ENCODE results near the gene BACE1-AS. TPM values are rescaled to one million over a fixed set of nuclear protein-coding genes. Genes with fewer than 3 reads are reported as not detected.

The BACE1-AS gene
- 1 to 10 TPM; 3.8 to 4.5 TPM for total RNA-seq
- polyA plus RNA-seq = 1.3 TPM

GRCh38 chr11:117290809-117291396 lies at the start of gene BACE1-AS:
BACE1-AS (plus strand) TSS chr11:117291346.
- no peak for DNase-seq
- no peaks in the 10 kb centered on the region for H3K27me3 Mint-ChIP-seq
- CTCF ChIA-PET = no interaction called here
- POLR2A ChIA-PET = interaction anchor here (0.6 kb wide), 1 partner anchor 455 kb away, joined by 4 read pairs; no protein-coding TSS in a partner anchor
- Histone ChIP-seq H3K27ac (ENCODE audit: low read depth, low read length) (no peak within 1 kb of the TSS), H3K36me3 (ENCODE audit: insufficient read depth, low read length) (no peaks in the 10 kb centered on the region), H3K4me1 (ENCODE audit: insufficient read depth, low read length) (no peaks in the 10 kb centered on the region), H3K4me3 (ENCODE audit: low read length) (no peak within 1 kb of the TSS), H3K27me3 (ENCODE audit: insufficient read depth, low read length, poor library complexity, severe bottlenecking) (no peaks in the 10 kb centered on the region), H3K9me3 (ENCODE audit: low read length) (no peaks in the 10 kb centered on the region)
- no peak within 1 kb of the TSS for H3K4me3 Mint-ChIP-seq
- H3K9me3 Mint-ChIP-seq = no peaks in the 10 kb centered on the region
- peak within 1 kb of the TSS in 4 of 8 donors; percentile 24 to 65 (median 54) for H3K27ac Mint-ChIP-seq
- peaks cover 28 to 29% (median 29%) of the 10 kb centered on the region in 3 donors for H3K4me1 Mint-ChIP-seq
- H3K36me3 Mint-ChIP-seq = peaks cover 0 to 55% (median 20%) of the 10 kb centered on the region in 3 donors

GRCh38 chr11:117248341-117248740 lies 42.8 kb upstream of the BACE1-AS start:
- Mint-ChIP-seq H3K27me3 (no peaks in the 10 kb centered on the region), H3K4me3 (no peak overlapping the region), H3K36me3 (peaks cover 6 to 61% (median 21%) of the 10 kb centered on the region in 3 donors), H3K4me1 (peaks cover 0 to 4% (median 0%) of the 10 kb centered on the region in 3 donors), H3K27ac (peak overlapping the region in 1 of 8 donors; percentile 33), H3K9me3 (no peaks in the 10 kb centered on the region)
- no peak for DNase-seq
- ChIA-PET POLR2A (interaction anchor here (0.7 kb wide), 1 partner anchor 404 kb away, joined by 3 read pairs; no protein-coding TSS in a partner anchor), CTCF (no interaction called here)
- no peaks in the 10 kb centered on the region for H3K4me1 ChIP-seq (ENCODE audit: insufficient read depth, low read length)
- no peaks in the 10 kb centered on the region for H3K9me3 ChIP-seq (ENCODE audit: low read length)
- H3K27me3 ChIP-seq (ENCODE audit: insufficient read depth, low read length, poor library complexity, severe bottlenecking) = no peaks in the 10 kb centered on the region
- no peak overlapping the region for H3K27ac ChIP-seq (ENCODE audit: low read depth, low read length)
- H3K36me3 ChIP-seq (ENCODE audit: insufficient read depth, low read length) = peaks cover 6% of the 10 kb centered on the region
- no peak overlapping the region for H3K4me3 ChIP-seq (ENCODE audit: low read length)

- H3K4me3 Mint-ChIP-seq = no peak overlapping the region
- CTCF ChIA-PET = no interaction called here
- peaks cover 6 to 60% (median 19%) of the 10 kb centered on the region in 3 donors for H3K36me3 Mint-ChIP-seq
- H3K4me3 ChIP-seq (ENCODE audit: low read length) = no peak overlapping the region
- no peak for DNase-seq
- POLR2A ChIA-PET = no interaction called here
- no peaks in the 10 kb centered on the region for H3K27me3 Mint-ChIP-seq
- no peaks in the 10 kb centered on the region for H3K36me3 ChIP-seq (ENCODE audit: insufficient read depth, low read length)
- H3K4me1 ChIP-seq (ENCODE audit: insufficient read depth, low read length) = no peaks in the 10 kb centered on the region
- no peaks in the 10 kb centered on the region for H3K27me3 ChIP-seq (ENCODE audit: insufficient read depth, low read length, poor library complexity, severe bottlenecking)
- no peak overlapping the region for H3K27ac ChIP-seq (ENCODE audit: low read depth, low read length)
- no peaks in the 10 kb centered on the region for H3K9me3 Mint-ChIP-seq
- peak overlapping the region in 1 of 8 donors; percentile 12 for H3K27ac Mint-ChIP-seq
- no peaks in the 10 kb centered on the region for H3K9me3 ChIP-seq (ENCODE audit: low read length)
- peaks cover 0 to 4% (median 0%) of the 10 kb centered on the region in 3 donors for H3K4me1 Mint-ChIP-seq
Measured at GRCh38 chr11:117249571-117249970, 41.6 kb upstream of the BACE1-AS start.

GRCh38 chr11:117251506-117251905 lies 39.6 kb upstream of the BACE1-AS start:
- Histone ChIP-seq H3K27me3 (ENCODE audit: insufficient read depth, low read length, poor library complexity, severe bottlenecking) (no peaks in the 10 kb centered on the region), H3K4me3 (ENCODE audit: low read length) (no peak overlapping the region), H3K9me3 (ENCODE audit: low read length) (no peaks in the 10 kb centered on the region), H3K27ac (ENCODE audit: low read depth, low read length) (no peak overlapping the region), H3K36me3 (ENCODE audit: insufficient read depth, low read length) (no peaks in the 10 kb centered on the region), H3K4me1 (ENCODE audit: insufficient read depth, low read length) (no peaks in the 10 kb centered on the region)
- Mint-ChIP-seq H3K4me1 (peaks cover 0 to 5% (median 0%) of the 10 kb centered on the region in 3 donors), H3K9me3 (no peaks in the 10 kb centered on the region), H3K36me3 (peaks cover 6 to 55% (median 13%) of the 10 kb centered on the region in 3 donors), H3K27ac (no peak overlapping the region), H3K27me3 (no peaks in the 10 kb centered on the region), H3K4me3 (no peak overlapping the region)
- ChIA-PET POLR2A (no interaction called here), CTCF (no interaction called here)
- DNase-seq = no peak

- ChIA-PET CTCF (no interaction called here), POLR2A (no interaction called here)
- Mint-ChIP-seq H3K4me3 (no peak overlapping the region), H3K9me3 (no peaks in the 10 kb centered on the region), H3K36me3 (peaks cover 0 to 50% (median 11%) of the 10 kb centered on the region in 3 donors), H3K4me1 (peaks cover 0 to 8% (median 6%) of the 10 kb centered on the region in 3 donors), H3K27ac (peak overlapping the region in 3 of 8 donors; percentile 28 to 72 (median 29)), H3K27me3 (no peaks in the 10 kb centered on the region)
- no peak for DNase-seq
- Histone ChIP-seq H3K4me1 (ENCODE audit: insufficient read depth, low read length) (no peaks in the 10 kb centered on the region), H3K36me3 (ENCODE audit: insufficient read depth, low read length) (no peaks in the 10 kb centered on the region), H3K27me3 (ENCODE audit: insufficient read depth, low read length, poor library complexity, severe bottlenecking) (no peaks in the 10 kb centered on the region), H3K9me3 (ENCODE audit: low read length) (no peaks in the 10 kb centered on the region), H3K27ac (ENCODE audit: low read depth, low read length) (no peak overlapping the region), H3K4me3 (ENCODE audit: low read length) (no peak overlapping the region)
Measured at GRCh38 chr11:117255966-117256365, 35.2 kb upstream of the BACE1-AS start.

GRCh38 chr11:117256573-117256972 lies 34.6 kb upstream of the BACE1-AS start:
- CTCF ChIA-PET = no interaction called here
- Mint-ChIP-seq H3K27ac (no peak overlapping the region), H3K4me3 (no peak overlapping the region), H3K27me3 (no peaks in the 10 kb centered on the region), H3K36me3 (peaks cover 0 to 50% (median 10%) of the 10 kb centered on the region in 3 donors), H3K9me3 (no peaks in the 10 kb centered on the region), H3K4me1 (peaks cover 0 to 8% (median 6%) of the 10 kb centered on the region in 3 donors)
- POLR2A ChIA-PET = no interaction called here
- Histone ChIP-seq H3K36me3 (ENCODE audit: insufficient read depth, low read length) (no peaks in the 10 kb centered on the region), H3K4me3 (ENCODE audit: low read length) (no peak overlapping the region), H3K27me3 (ENCODE audit: insufficient read depth, low read length, poor library complexity, severe bottlenecking) (no peaks in the 10 kb centered on the region), H3K4me1 (ENCODE audit: insufficient read depth, low read length) (no peaks in the 10 kb centered on the region), H3K27ac (ENCODE audit: low read depth, low read length) (no peak overlapping the region), H3K9me3 (ENCODE audit: low read length) (no peaks in the 10 kb centered on the region)
- DNase-seq = no peak

- CTCF ChIA-PET = no interaction called here
Measured at GRCh38 chr11:117258576-117258975, 32.6 kb upstream of the BACE1-AS start.

GRCh38 chr11:117259417-117259816 lies 31.7 kb upstream of the BACE1-AS start:
- H3K9me3 Mint-ChIP-seq = no peaks in the 10 kb centered on the region
- no peaks in the 10 kb centered on the region for H3K4me1 ChIP-seq (ENCODE audit: insufficient read depth, low read length)
- H3K4me1 Mint-ChIP-seq = peaks cover 0 to 8% (median 6%) of the 10 kb centered on the region in 3 donors
- no peak overlapping the region for H3K4me3 Mint-ChIP-seq
- H3K27ac Mint-ChIP-seq = no peak overlapping the region
- H3K9me3 ChIP-seq (ENCODE audit: low read length) = no peaks in the 10 kb centered on the region
- ChIA-PET CTCF (no interaction called here), POLR2A (no interaction called here)
- no peak for DNase-seq
- no peaks in the 10 kb centered on the region for H3K27me3 ChIP-seq (ENCODE audit: insufficient read depth, low read length, poor library complexity, severe bottlenecking)
- H3K36me3 Mint-ChIP-seq = peaks cover 0 to 46% (median 13%) of the 10 kb centered on the region in 3 donors
- no peak overlapping the region for H3K27ac ChIP-seq (ENCODE audit: low read depth, low read length)
- H3K36me3 ChIP-seq (ENCODE audit: insufficient read depth, low read length) = no peaks in the 10 kb centered on the region
- H3K27me3 Mint-ChIP-seq = no peaks in the 10 kb centered on the region
- no peak overlapping the region for H3K4me3 ChIP-seq (ENCODE audit: low read length)

More at GRCh38 chr11:117258576-117258975, 32.6 kb upstream of the BACE1-AS start:
- H3K36me3 ChIP-seq (ENCODE audit: insufficient read depth, low read length) = no peaks in the 10 kb centered on the region
- H3K27me3 ChIP-seq (ENCODE audit: insufficient read depth, low read length, poor library complexity, severe bottlenecking) = no peaks in the 10 kb centered on the region
- Mint-ChIP-seq H3K4me3 (no peak overlapping the region), H3K27me3 (no peaks in the 10 kb centered on the region), H3K9me3 (no peaks in the 10 kb centered on the region), H3K36me3 (peaks cover 0 to 52% (median 10%) of the 10 kb centered on the region in 3 donors), H3K4me1 (peaks cover 0 to 8% (median 6%) of the 10 kb centered on the region in 3 donors), H3K27ac (no peak overlapping the region)
- no peak overlapping the region for H3K4me3 ChIP-seq (ENCODE audit: low read length)
- DNase-seq = no peak
- H3K4me1 ChIP-seq (ENCODE audit: insufficient read depth, low read length) = no peaks in the 10 kb centered on the region
- H3K27ac ChIP-seq (ENCODE audit: low read depth, low read length) = no peak overlapping the region
- no peaks in the 10 kb centered on the region for H3K9me3 ChIP-seq (ENCODE audit: low read length)
- POLR2A ChIA-PET = no interaction called here
